Measurements from ENCODE around the gene YIPF4.
A peak's percentile ranks its signal among the peaks of the same experiment; 100 is the strongest.
"Not testable (repeated sequence)": the region's sequence is repeated elsewhere in the genome, so short reads cannot be mapped to it uniquely, and the experiment has no call there.

YIPF4 gene

DNA sequence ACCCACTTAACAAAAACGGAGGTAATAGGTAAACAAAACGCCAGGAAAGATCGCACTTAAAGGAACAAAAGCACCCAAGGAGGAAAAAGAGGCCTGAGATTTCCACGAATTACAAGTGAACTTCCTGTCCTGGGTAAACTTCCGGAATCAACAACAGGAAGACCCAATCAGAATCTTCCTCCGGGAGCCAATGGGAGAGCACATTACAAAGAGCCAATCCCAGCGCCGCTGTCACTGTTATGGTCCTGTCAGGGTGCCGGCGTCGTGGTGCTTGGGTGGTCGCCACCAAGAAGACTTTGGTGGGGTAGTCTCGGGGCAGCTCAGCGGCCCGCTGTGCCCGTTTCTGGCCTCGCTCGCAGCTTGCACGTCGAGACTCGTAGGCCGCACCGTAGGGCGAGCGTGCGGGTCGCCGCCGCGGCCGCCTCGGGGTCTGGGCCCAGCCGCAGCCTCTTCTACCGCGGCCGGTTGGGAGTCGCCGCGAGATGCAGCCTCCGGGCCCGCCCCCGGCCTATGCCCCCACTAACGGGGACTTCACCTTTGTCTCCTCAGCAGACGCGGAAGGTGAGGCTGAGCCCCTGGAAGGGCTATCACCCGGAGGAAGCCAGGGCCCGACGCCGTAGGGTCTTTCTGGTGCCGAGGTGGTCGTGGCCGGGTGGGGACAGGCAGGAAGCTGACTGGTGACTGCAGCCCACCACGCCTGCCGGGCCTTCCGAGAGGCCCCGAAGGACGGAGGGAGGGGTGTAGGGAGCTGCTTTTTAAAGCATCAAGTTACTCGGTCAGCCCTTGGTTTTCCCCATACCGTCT lies at the start of gene YIPF4:
Gene YIPF4 (plus strand): TSS at position 231 of the 804 bp plus-strand sequence. CDS start 252 bp downstream, at position 483.
- DNase-seq = peak; percentile 87

DNA sequence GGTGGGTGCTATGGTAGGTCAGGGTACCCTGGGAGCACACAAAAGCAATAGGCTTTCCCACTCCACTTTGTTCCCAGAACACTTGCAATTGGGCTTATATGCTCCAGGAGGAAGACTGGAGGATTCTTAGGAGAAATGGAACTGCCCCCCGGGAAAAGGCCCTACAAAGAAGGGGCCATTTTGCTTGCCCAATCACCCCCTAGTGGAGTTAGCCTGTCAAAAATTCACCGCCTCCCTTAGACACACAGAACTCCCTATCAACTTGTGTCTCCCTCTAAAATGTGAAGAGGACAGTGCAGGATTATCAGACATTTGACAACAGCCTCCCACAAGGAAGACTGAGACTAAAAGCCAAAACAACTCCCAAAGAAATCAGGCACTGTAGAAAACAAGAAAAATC lies 49.5 kb upstream of the YIPF4 start:
- DNase-seq = no peak

DNA sequence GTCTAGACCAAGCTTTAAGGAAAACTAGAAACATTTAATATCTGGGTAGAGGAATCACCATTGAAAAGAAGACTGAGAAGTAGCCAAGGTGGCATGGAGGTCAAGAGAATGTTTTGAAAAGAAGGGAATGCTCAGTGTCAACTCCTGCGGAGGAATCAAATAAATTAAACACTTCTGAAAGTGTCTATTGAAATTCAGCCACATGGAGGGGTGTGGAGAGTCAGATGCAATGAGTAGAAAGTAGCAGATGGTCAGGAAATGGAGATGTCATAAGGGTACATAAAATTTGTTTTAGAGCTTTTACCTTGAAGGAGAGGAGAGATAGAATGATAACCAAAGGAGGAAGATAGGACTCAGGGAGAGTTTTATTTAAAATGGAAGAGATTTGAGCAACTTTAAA lies 48.1 kb upstream of the YIPF4 start:
- DNase-seq = no peak

DNA sequence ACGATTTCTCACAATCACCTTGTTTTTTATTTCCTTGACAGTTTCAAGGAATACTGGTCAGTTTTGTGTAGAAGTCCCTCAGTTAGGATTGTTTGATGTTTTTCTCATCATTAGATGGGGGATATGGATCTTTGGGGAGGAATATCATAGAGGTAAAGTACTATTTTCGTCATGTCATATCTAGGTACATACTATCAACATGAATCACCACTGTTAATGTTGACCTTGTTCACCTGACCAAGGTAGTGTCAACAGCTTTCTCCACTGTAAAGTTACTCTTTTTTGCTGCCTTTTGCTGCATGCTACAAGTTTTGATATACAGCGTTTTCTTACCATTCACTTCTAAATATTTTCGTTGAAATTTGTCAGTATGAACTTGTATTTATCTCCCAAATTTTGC lies 45.7 kb upstream of the YIPF4 start:
- DNase-seq = no peak

- no peak for DNase-seq
These were observed 42.4 kb upstream of the YIPF4 start for GRCh38 chr2:32235315-32235714.

DNA sequence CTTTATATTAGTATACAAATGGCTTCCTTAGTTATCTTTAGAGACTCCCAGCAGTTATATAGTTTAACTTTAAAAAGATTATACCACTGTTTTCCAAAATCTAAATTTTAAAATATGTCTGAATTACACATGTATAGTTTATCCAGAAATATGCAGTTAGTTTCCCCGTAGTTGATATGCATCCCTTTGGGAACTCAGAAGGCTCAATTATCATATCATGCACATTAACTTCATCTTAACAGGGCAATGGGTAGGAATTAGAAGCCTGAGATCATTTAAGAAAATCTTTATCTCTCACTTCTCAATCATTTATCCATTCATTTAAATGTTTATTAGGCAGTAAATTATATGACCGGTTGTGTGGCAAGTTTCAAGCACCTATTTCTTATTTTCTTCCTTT lies 40.2 kb upstream of the YIPF4 start:
- DNase-seq = no peak

- no peak for DNase-seq
These were observed 39.7 kb upstream of the YIPF4 start for GRCh38 chr2:32237996-32238395.

GRCh38 chr2:32242331-32242730 lies 35.4 kb upstream of the YIPF4 start:
- no peak for DNase-seq

- no peak for DNase-seq
These were observed 30.8 kb upstream of the YIPF4 start for GRCh38 chr2:32246911-32247310.

DNA sequence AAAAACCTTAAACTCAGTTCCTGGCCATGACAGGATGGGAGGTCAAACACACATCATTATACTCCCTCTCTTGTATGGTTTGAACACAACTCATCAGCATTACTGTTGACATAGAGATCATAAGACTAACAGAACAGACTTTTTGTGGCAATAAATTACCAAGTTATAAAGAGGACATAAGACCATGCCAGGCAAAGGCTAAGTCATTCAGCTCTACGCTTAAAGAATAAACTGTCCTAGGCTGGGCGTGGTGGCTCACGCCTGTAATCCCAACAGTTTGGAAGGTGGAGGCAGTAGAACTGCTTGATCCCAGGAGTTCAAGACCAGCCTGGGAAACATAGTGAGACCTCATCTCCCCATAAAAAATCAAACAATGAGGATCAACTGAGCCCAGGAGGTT lies 29.4 kb upstream of the YIPF4 start:
- no peak for DNase-seq

DNA sequence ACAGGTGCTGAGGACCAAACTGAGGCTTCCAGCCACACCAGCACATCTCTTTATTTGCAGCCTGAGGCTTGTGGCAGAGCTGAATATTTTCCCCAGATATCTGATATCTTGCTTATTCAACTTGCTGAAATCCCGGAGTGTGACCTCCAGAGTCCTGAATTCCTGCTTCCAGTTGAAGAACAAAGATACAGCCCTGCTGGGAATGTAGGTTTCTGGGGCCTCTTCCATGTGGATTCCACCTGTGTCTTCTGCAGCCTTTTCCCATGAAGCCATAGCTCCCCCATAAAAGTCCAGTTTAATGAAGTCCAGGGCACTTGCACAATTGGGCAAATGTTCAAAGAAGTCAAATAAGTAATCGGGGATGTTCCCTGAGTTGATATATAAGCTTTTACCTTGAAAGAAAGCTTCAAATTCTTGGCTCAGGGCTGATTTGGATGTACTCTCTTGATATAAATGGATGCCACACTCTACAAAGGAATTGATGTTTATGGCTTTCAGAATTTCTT lies 27.9 kb upstream of the YIPF4 start:
- no peak for DNase-seq

GRCh38 chr2:32250290-32250689 lies 27.4 kb upstream of the YIPF4 start:
- no peak for DNase-seq

- DNase-seq = no peak
These were observed 19.5 kb upstream of the YIPF4 start for GRCh38 chr2:32258242-32258641.

- no peak for DNase-seq
These were observed 17.3 kb upstream of the YIPF4 start for GRCh38 chr2:32260376-32260775.

DNA sequence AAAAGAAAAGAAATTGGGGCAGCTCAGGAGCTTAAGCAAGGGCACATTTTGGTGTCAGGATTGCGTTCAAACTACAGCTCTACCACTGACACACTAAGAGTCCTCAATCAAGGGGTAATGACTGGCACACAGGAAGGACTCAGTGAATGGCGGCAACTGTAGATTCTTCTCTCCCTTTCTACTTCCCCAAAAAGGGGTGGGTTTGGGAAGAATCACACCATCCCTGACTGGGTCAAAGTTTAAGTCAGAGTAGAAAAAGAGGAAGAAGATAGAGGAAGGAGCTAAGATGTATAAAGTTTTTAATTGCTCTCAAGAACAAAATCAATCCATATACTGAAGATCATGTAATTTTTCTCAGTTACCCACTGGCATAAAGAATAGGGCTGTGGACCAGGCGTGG lies 15.6 kb upstream of the YIPF4 start:
- no peak for DNase-seq

DNA sequence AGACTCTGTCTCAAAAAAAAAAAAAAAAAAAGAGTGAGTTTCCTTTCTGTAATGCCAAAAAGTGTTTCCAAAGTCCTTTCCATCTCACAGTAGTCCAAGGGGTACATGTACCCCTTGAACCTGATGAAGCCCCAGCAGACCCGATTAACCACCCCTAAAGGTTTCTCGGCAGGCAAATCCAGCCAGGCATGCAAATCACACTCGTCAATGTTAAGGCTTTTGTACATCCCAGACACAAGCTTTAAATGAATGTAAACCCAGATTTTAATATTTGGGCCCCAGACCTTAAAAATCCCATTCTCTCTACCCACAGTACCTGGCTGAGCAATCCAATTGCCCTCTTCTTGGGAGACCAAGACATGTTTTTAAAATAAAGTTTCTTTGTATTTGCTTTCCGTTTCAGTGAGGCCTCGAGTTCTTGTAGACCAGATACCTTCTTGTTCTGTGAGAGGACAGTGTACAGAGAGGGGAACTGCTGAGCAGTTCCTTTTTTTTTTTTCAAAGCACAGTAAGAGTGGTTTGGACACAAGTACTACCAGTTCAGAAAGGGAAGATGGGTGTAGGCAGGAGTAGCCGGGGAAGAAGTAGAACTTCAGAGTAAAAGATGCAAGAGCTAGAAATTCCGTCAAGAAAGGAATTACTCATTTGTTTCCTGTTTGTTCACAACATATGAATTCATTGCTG lies 13.1 kb upstream of the YIPF4 start, which contains the start of gene NLRC4:
Gene NLRC4 (minus strand): TSS at position 465 of the 684 bp plus-strand sequence. CDS start 8,111 bp downstream, outside the sequence.
- DNase-seq = no peak

DNA sequence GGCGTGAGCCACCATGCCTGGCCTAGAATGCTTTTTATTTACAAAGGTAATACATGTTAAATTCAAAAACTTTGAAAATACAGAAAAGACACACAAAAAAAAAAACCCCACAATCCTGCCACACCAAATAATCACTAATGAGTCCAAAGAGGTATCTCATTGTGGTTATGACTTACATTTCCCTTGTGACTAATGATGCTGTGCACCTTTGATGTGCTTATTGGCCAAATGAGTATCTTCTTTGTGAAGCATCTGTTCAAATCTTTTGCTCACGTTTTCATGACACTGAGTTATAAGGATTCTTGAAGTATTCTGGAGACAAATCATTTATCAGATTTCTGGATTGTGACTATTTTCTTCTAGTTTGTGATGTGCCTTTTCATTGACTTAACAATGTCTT lies 6.6 kb upstream of the YIPF4 start:
- DNase-seq = no peak

DNA sequence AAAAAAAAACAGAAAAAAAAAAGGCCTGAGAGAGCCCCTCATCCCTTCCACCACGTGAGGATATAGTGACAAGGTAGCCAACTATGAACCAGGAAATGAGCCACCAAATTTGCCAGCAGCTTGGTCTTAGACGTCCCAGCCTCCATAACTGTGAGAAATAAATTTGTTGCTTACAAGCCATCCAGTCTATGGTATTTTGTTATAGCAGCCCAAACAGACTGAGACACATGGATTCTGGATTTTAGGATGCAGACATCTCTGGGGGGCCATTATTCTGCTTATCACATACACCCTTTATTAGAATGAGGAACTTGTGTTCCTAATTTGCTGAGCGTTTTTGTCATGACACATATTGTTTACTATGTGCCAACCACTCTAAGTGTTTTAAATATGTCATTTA lies 5.4 kb upstream of the YIPF4 start:
- no peak for DNase-seq

GRCh38 chr2:32274289-32274688 lies 3.4 kb upstream of the YIPF4 start:
- DNase-seq = no peak

DNA sequence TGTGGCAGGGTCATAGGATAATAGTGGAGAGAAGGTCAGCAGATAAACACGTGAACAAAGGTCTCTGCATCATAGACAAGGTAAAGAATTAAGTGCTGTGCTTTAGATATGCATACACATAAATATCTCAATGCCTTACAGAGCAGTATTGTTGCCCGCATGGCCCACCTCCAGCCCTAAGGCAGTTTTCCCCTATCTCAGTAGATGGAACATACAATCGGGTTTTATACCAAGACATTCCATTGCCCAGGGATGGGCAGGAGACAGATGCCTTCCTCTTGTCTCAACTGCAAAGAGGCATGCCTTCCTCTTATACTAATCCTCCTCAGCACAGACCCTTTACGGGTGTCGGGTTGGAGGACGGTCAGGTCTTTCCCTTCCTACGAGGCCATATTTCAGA lies 1.9 kb upstream of the YIPF4 start:
- DNase-seq = not testable (repeated sequence)

GRCh38 chr2:32277363-32277673 lies 386 bp upstream of the YIPF4 start:
- DNase-seq = no peak

GRCh38 chr2:32278478-32278853 lies 762 bp downstream of the YIPF4 start:
- DNase-seq = no peak

- DNase-seq = no peak
These were observed 6.6 kb downstream of the YIPF4 start for GRCh38 chr2:32284321-32284720.

Data from activated gamma-delta T cell treated with Interleukin-2 at 50 U/mL for 16 hours (primary cell).